Neural progenitor cell (in vitro differentiated cells): ENCODE measurements around the gene TFDP1.

Experiments used
- EZH2 ChIP-seq: fragments of 200-600 bp; sonication (generic); IDR thresholded peaks from 2 replicates; pipeline ENCODE4 v1.6.1; 2017; ENCODE audit warnings: antibody characterized with exemption, mild to moderate bottlenecking, moderate library complexity
- EZH2phosphoT487 ChIP-seq: fragments of 200-600 bp; sonication (generic); IDR thresholded peaks from 2 replicates; pipeline ENCODE4 v1.6.1; 2017; ENCODE audit warnings: antibody characterized with exemption
- TF ChIP-seq, protein P1 (sequence below): fragments of 200-600 bp; sonication (generic); IDR thresholded peaks from 2 replicates; pipeline ENCODE4 v1.5.1; 2017; ENCODE audit warnings: antibody characterized with exemption, mild to moderate bottlenecking

DNA sequence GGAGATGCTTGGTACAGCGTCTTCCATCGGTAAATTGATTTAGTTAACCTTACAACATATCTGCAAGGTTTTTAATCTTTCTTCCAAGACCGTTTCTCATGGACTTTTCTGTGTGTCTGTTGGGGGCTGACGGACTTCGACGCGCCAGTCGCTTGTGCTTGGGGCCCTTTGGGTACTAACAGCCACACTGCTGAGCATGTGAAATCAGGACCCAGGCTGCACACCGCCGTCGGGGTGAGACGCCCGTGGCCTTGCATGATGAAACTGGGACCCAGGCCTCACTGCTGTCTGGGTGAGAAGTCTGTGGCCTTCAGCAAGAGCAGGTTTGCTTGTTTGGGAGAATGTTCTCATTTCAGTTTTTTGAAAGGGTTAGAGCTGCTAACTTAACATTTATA, 63.7 kb downstream of the TFDP1 start:
- TF ChIP-seq EZH2 (no peak), EZH2phosphoT487 (no peak)
- TF ChIP-seq, protein P1, sequence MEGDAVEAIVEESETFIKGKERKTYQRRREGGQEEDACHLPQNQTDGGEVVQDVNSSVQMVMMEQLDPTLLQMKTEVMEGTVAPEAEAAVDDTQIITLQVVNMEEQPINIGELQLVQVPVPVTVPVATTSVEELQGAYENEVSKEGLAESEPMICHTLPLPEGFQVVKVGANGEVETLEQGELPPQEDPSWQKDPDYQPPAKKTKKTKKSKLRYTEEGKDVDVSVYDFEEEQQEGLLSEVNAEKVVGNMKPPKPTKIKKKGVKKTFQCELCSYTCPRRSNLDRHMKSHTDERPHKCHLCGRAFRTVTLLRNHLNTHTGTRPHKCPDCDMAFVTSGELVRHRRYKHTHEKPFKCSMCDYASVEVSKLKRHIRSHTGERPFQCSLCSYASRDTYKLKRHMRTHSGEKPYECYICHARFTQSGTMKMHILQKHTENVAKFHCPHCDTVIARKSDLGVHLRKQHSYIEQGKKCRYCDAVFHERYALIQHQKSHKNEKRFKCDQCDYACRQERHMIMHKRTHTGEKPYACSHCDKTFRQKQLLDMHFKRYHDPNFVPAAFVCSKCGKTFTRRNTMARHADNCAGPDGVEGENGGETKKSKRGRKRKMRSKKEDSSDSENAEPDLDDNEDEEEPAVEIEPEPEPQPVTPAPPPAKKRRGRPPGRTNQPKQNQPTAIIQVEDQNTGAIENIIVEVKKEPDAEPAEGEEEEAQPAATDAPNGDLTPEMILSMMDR, result no peak
